Ishikawa (cell line): ENCODE measurements around the gene C11orf16.

Experiments
- CREB1 ChIP-seq: IDR thresholded peaks from 2 replicates; pipeline ENCODE4 v1.6.1; 2012; ENCODE audit warnings: low read depth
- EP300 ChIP-seq: IDR thresholded peaks from 2 replicates; pipeline ENCODE4 v1.6.1; 2012; ENCODE audit warnings: borderline replicate concordance
- FOXM1 ChIP-seq: IDR thresholded peaks from 2 replicates; pipeline ENCODE4 v1.6.1; 2012; ENCODE audit warnings: low read depth, borderline replicate concordance
- MAX ChIP-seq: IDR thresholded peaks from 2 replicates; pipeline ENCODE4 v1.6.1; 2012
- NFIC ChIP-seq: IDR thresholded peaks from 2 replicates; pipeline ENCODE4 v1.6.1; 2012
- RAD21 ChIP-seq: IDR thresholded peaks from 2 replicates; pipeline ENCODE4 v1.6.1; 2012; ENCODE audit warnings: low read depth
- REST ChIP-seq: IDR thresholded peaks from 2 replicates; pipeline ENCODE4 v1.6.1; 2012; ENCODE audit warnings: low read depth, mild to moderate bottlenecking
- TCF12 ChIP-seq: IDR thresholded peaks from 2 replicates; pipeline ENCODE4 v1.6.1; 2012; ENCODE audit warnings: low read depth
- YY1 ChIP-seq: IDR thresholded peaks from 2 replicates; pipeline ENCODE4 v1.6.1; 2012; ENCODE audit warnings: low read depth

- TF ChIP-seq REST (no peak), YY1 (no peak), NFIC (no peak), FOXM1 (no peak), RAD21 (no peak), EP300 (no peak), TCF12 (no peak), MAX (no peak), CREB1 (no peak)
These were observed 14.6 kb upstream of the C11orf16 start for GRCh38 chr11:8947230-8947943.
